Activated CD8-positive, alpha-beta memory T cell treated with anti-CD3 and anti-CD28 coated beads for 1 hour (primary cell): Measurements from ENCODE around the gene CCDC24.

Experiments
- DNase-seq, 2 donors: peaks; one replicate each; pipeline ENCODE4 v3.0.0-alpha.2; 2020; ENCODE audit warnings: low read depth in 1 of 2; ENCODE audit errors: extremely low read depth in 1 of 2

Gene CCDC24

DNA sequence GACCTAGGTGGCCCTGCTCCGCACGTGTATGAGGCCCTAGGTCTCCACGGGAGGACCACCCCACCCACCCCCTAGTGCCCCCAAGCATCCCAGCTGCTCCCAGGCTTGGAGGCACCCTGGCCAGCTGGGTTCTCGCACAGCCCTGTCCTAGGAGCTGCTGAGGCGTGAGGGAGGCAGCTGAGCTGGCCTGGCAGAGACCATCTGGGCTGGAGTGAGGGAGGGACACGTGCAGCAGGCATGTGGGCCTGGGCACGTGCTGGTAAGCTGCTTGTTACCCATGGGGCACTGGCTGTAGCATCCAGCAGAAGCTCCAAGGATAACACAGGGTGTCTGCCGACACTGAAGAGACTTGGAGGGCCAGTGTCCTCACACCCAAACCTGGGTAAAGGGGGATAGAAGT lies 29.8 kb downstream of the CCDC24 start:
- no peak for DNase-seq

- DNase-seq = no peak
Observed at GRCh38 chr1:44021581-44022321, 30.4 kb downstream of the CCDC24 start.

DNA sequence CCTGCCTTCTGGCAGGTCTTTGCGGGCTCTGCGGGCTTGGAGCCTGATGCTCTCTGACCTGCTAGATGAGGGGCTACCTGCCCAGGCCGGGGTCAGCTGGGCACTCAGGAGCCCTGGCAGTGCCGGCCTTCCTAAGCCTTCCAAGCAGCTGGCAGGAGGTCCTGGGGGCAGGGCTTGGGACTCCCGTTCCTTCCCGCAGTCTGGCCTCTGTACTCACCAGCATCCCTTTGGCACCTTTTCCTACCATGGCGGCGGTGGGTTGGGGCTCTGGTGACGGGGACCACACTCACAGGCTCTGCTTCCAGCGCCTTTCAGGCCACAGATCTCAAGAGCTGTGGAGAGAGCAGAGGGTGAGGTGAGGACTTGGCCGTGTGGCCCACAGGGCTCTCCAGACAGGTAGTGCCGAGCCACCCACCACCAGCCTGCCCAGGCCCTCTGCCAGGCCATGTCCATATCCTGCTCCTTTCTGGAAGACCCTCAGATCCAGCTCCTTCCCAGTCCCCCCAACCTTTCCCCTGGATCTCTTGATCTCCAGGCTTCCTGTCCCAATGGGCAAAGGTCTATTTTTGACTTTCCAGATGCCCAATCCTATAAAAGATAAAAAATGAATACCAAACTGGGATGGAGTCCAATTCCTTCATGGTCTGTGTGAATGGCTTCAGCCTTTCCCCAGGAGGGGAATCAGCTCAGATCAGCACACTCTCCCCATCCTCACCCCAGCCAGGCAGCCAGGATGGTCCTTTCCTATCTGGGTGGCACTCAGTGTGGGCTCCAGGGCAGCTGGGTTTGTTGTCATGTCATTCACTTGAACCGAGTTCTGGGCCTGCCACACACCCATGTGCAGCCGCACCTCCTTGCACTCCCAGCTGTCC lies 32.9 kb downstream of the CCDC24 start:
- no peak for DNase-seq

DNA sequence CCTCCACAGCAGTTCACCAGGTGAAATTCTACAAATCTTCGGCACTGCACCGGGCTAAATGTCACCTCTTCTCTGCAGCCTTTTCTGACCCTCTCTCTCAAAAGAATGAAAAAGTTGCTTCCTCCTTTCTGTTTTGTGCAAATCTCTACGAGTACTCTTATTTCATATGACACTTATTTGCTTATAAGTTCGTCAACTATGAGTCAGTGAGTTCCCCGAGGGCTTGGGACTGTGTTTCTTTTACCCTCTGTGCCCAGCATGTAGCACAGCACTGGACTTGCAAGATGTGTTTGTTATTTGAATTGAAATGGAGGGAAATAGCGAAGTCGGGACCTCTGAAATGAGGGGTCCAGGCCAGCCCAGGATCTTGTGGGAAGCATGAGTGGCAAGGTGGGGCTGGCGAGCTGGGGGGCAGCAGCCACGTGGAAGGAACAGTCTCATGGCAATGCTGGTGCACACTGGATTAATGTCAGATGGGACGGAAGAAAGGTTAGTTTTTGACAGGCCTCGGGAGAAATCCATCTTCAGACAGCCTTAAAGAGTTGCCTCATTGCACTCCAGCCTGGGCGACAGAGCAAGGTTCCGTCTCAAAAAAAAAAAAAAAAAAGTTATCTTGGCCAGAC lies 33.6 kb downstream of the CCDC24 start:
- DNase-seq = no peak

DNA sequence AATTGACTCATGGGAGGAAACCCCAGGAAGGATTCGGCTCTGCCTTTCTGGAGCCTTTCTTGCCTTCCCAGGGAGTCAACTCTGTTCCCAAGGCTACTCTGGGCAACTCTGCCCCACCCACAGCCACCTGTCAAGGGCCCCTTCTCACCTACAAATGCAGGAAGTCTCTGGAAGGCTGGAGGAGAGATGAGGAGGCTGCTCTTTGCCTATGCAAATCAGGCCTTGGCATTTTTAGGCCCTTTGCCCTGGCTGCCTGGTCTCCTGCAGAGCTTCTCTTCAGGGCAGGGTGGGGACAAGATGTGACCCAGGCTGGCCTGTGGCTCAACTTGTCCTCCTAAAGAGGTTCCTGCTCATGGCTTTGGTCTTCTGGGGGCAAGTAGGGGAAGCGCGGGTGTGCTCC lies 34.4 kb downstream of the CCDC24 start:
- DNase-seq = no peak

GRCh38 chr1:44027320-44027719 lies 35.9 kb downstream of the CCDC24 start:
- no peak for DNase-seq

- no peak for DNase-seq
Observed at GRCh38 chr1:44029260-44029910, 38.0 kb downstream of the CCDC24 start.

- peak; percentile 51 to 73 for DNase-seq
Observed at GRCh38 chr1:44029911-44030604, 38.7 kb downstream of the CCDC24 start.

GRCh38 chr1:44030605-44031251 lies 39.3 kb downstream of the CCDC24 start:
- peak in 1 of 2 donors; percentile 7 for DNase-seq

DNA sequence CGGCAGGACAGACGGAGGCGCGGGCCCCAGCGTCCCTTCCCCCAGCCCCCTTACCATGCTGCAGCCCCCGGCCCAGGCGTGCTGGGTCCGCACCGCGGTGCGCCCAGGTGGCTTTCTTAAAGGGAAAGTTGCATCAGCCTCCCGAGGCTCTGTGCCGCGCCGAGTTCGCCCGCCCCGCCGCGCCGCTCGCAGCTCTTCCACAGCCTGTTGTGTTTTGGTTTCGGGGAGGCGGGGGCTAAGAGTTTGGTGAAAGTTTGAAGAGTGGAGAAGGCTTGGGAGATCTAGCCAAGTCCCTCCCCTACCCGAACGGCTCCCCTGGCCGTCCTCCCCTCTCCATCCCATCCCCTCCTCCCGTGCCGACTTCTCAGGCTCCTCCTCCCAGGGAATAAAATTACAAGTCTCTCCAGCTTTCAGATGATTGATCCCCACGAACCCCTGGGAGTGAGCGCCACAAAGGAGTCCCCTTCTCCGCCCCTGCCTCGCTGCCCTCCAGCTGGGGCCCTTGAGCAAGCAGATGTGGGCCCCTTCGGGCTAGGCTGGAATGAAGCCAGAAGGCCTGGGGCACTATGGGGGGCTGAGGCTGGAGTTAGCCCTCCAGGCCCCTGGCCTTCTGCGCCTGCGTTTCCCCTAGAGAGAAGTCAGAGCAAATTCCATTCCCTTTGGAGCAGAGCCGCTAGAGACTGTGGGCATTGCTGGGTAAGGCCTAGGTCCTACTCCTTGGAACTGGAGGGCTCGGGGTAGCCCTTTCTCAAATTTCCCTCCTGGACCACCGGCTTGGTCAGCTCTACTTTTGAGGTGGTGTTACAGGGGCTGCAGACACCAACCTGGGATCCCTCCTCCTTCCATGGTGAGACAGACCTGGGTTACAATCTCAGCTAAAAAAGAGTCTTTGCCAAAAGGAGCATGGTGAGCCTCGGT lies 40.1 kb downstream of the CCDC24 start, which contains the start of gene SLC6A9:
SLC6A9 (minus strand) TSS at position 211 of the 918 bp plus-strand sequence. CDS start 7,185 bp downstream, outside the sequence.
- DNase-seq = peak in 1 of 2 donors; percentile 5

GRCh38 chr1:44032170-44032790 lies 40.9 kb downstream of the CCDC24 start:
- no peak for DNase-seq

GRCh38 chr1:44033041-44033575 lies 41.7 kb downstream of the CCDC24 start:
- DNase-seq = no peak

DNA sequence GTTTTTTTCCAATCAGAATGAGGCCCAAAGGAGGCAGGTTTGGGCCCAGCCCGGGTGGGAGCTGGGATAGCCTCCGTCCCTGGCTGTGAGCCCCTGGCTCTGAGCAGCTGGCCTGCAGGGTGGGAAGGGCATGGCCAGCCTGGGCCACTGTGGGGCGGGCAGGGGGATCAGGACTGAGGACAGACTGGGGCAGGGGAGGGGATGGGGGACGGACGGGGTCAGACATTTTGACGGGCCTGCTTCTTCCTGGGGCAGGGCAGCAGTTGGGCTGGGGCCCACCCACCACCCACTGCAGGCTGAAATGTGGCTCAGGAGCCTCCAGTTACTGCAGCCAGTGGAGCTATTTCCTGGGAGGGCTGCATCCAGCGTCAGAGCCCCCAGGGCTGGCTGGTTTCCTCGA lies 42.4 kb downstream of the CCDC24 start:
- DNase-seq = no peak

GRCh38 chr1:44034423-44034822 lies 43.0 kb downstream of the CCDC24 start:
- no peak for DNase-seq

- no peak for DNase-seq
Observed at GRCh38 chr1:44034976-44035716, 43.7 kb downstream of the CCDC24 start.

DNA sequence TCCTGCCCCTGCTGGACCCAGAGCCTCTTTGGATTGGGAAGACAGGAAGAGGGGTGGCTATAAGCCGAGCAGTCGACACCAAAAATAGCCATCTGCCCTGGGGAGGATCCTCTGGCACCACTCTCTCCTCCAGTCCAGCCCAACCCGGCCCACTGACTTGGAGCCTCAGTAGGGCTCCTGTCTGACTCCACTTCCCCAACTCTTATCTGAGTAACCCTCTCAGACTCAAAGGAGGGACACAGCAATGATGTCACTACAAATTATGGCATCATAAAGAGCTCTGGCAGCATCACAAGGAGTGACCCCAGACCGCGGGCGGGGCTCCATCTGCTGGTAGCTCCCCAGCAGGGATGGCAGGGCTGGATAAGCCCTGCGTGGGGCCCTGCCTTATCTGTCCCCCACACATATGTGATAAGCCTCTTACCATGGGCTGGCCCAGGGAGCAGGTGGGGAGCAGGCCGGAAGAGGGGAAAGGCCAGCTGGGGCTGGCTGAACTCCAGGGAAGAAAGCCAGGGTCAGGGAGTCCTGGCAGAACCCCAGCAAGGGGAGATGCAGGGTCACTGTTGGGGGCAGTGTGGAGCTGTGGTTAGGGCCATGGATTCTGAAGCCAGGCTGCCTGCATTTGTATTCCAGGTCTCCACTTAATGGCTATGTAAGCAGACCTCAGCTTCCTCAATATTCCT lies 44.5 kb downstream of the CCDC24 start:
- DNase-seq = no peak
